AG10803 (cell line): Measurements from ENCODE around the gene CIAPIN1.

Experiments
- DNase-seq: peaks from one replicate; pipeline ENCODE4 v3.0.0; 2010; ENCODE audit warnings: low read depth
- H3K4me3 ChIP-seq: 2 replicates; pipeline ENCODE4 v1.5.1; 2011; ENCODE audit warnings: mild to moderate bottlenecking, low read length, control low read depth
- TF ChIP-seq, protein P1 (sequence below): conservative IDR thresholded peaks from 2 replicates; pipeline ENCODE4 v1.5.1; 2011; ENCODE audit warnings: mild to moderate bottlenecking, low read length, control low read depth, inconsistent platforms

CIAPIN1 gene

DNA sequence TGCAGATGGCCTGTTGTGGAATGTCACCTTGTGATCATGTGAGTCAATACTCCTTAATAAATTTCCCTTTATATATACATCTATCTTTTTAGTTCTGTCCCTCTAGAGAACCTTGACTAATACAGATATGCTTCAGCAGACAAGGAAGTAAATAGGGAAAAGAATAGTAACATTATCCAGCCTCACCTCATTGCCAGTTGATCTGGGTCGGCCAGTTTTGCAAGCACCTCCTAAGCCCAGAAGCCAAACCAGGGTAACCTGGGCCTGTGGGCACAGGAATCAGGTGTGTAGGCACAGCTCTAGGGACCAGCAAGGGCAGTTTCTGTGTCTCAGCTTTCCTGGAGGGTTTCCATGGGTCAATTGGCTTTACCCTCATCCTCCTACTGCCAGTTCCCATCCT lies 54.5 kb downstream of the CIAPIN1 start:
- DNase-seq, result no peak
- H3K4me3 ChIP-seq, result no peak overlapping the region
- TF ChIP-seq, protein P1, sequence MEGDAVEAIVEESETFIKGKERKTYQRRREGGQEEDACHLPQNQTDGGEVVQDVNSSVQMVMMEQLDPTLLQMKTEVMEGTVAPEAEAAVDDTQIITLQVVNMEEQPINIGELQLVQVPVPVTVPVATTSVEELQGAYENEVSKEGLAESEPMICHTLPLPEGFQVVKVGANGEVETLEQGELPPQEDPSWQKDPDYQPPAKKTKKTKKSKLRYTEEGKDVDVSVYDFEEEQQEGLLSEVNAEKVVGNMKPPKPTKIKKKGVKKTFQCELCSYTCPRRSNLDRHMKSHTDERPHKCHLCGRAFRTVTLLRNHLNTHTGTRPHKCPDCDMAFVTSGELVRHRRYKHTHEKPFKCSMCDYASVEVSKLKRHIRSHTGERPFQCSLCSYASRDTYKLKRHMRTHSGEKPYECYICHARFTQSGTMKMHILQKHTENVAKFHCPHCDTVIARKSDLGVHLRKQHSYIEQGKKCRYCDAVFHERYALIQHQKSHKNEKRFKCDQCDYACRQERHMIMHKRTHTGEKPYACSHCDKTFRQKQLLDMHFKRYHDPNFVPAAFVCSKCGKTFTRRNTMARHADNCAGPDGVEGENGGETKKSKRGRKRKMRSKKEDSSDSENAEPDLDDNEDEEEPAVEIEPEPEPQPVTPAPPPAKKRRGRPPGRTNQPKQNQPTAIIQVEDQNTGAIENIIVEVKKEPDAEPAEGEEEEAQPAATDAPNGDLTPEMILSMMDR, result no peak

GRCh38 chr16:57391708-57392107 lies 55.5 kb downstream of the CIAPIN1 start:
- TF ChIP-seq, protein P1, result no peak
- DNase-seq, result no peak
- no peak overlapping the region for H3K4me3 ChIP-seq

GRCh38 chr16:57391300-57391699 lies 55.9 kb downstream of the CIAPIN1 start:
- DNase-seq, result no peak
- no peak overlapping the region for H3K4me3 ChIP-seq
- TF ChIP-seq, protein P1, result no peak

DNA sequence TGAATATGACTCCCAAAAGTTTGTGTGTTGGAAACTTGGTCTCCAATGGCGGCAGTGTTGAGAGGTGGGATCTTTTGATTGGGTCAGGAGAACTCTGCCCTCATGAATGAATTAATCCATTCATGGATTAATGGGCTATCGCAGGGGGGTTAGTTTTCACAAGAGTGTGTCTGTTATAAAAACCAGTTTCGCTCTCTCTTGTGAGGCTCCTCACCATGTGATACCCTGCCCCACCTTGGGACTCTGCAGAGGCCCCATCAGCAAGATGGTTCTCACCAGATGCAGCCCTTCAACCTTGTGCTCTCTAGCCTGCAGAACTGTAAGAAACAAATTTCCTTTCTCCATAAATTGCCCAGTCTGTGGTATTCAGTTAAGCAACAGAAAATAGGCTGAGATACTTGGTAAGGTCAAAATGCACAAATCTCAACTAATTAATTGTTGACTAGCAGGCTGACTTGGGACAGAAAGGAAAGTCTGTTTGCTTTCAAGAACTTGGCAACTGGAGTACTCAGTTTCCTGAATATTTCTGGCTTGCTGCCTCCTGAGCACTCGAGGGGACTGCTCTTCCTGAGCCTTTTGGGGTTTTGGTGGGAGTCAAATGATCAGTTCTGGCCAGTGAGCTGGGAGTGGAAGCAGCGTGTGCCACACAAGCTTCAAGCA lies 56.4 kb downstream of the CIAPIN1 start:
- no peak overlapping the region for H3K4me3 ChIP-seq
- DNase-seq, result no peak
- TF ChIP-seq, protein P1, result no peak

GRCh38 chr16:57389087-57389468 lies 58.1 kb downstream of the CIAPIN1 start:
- TF ChIP-seq, protein P1, result no peak
- no peak for DNase-seq
- H3K4me3 ChIP-seq, result no peak overlapping the region

GRCh38 chr16:57388359-57389086 lies 58.7 kb downstream of the CIAPIN1 start:
- no peak overlapping the region for H3K4me3 ChIP-seq
- TF ChIP-seq, protein P1, result no peak
- DNase-seq, result no peak

DNA sequence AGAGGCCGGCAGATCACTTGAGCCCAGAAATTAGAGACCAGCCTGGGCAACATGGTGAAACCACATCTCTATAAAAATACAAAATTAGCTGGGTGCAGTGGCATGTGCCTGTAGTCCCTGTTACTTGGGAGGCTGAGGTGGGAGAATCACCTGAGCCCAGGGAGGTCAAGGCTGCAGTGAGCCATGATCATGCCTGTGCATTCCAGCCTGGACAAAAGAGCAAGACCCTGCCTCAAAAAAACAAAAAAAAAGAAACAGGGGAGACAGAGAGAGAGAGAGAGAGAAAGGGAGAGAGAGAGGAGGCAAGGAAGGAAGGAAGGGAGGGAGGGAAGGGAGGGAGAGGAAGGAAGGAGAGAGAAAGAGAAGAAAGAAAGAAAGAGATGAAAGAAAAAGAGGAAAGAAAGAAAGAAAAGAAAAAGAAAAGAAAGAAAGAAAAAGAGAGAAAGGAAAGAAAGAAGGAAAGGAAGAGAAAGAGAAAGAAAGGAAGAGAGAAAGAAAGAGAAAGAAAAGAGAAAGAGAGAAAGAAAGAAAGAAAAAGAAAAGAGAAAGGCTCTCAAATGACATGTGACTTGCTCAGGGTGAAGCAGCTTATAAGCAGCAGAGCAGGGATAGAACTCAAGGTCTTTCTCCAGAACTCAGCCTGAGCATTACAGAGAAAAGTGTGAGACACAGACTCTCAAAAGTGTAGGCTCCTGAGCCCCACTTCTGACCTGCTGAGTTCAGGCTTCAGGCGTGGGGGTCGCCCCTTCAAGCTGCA lies 59.4 kb downstream of the CIAPIN1 start:
- TF ChIP-seq, protein P1, result no peak
- DNase-seq, result no peak
- H3K4me3 ChIP-seq, result no peak overlapping the region
